HCT116 (cell line): ENCODE results near the gene TEP1. TPM values are rescaled to one million over a fixed set of nuclear protein-coding genes. Genes with fewer than 3 reads are reported as not detected.

Experiments used
- ATAC-seq: fragments of 200-7000 bp; cut with Tn5 transposase; 2 replicates; pipeline ENCODE4 v1.9.1; 2020; ENCODE audit warnings: mild to moderate bottlenecking, moderate library complexity
- BruUV-seq: library from RNA; stranded (reverse); fragments of 400-500 nt; replicated peaks from 2 replicates; lab custom pipeline; 2021; lab: Mats Ljungman, UMichigan
- CTCF ChIA-PET: fragments of 300-600 bp; sonication (Branson Sonifier 250); formaldehyde crosslinking; loops from one replicate; lab custom pipeline; 2021; ENCODE audit warnings: antibody characterized with exemption; lab: Charles Lee
- POLR2A ChIA-PET: fragments of 300-600, 350-600 bp; sonication (Branson Sonifier 250); formaldehyde crosslinking; loops from one replicate; lab custom pipeline; 2021; ENCODE audit warnings: antibody characterized with exemption; lab: Charles Lee
- RAD21 ChIA-PET, 2 experiments: fragments of 300-600 bp; sonication (Branson Sonifier 250); formaldehyde crosslinking; loops; one replicate each; lab custom pipeline; 2023; ENCODE audit warnings: low total read pairs in 2 of 2; ENCODE audit not compliant: uncharacterized antibody in 2 of 2, unreplicated experiment in 2 of 2, low non-redundant PET in 1 of 2; lab: Charles Lee
- DNase-seq: peaks from one replicate; pipeline ENCODE4 v3.0.0-alpha.2; 2010; ENCODE audit warnings: low read depth, low spot score
- H2AFZ ChIP-seq: fragments of 200-600 bp; shearing (Covaris generic), sonication (generic); 2 replicates; pipeline ENCODE4 v1.6.1; 2017; ENCODE audit warnings: low read depth, mixed run types, mixed read lengths, antibody characterized with exemption, low read length; ENCODE audit not compliant: poor library complexity, severe bottlenecking
- H3K27ac ChIP-seq: 2 replicates; pipeline ENCODE4 v1.5.1; 2012; ENCODE audit warnings: low read depth, low read length
- H3K27me3 ChIP-seq: fragments of 200-600 bp; sonication (generic); 2 replicates; pipeline ENCODE4 v1.6.1; 2016; ENCODE audit warnings: mixed run types, low read length, mixed read lengths; ENCODE audit not compliant: insufficient read depth
- H3K36me3 ChIP-seq, 2 experiments: fragments of 200-500 bp in 1 of 2; fragments of 200-600 bp in 1 of 2; sonication (Bioruptor generic) in 1 of 2; sonication (generic) in 1 of 2; 2 replicates each; pipeline versions ENCODE4 v1.5.1 to v1.6.1; 2014 to 2016; ENCODE audit warnings: low read length in 2 of 2, inconsistent platforms in 1 of 2, mixed read lengths in 1 of 2, mixed run types in 1 of 2; ENCODE audit not compliant: insufficient read depth in 2 of 2, control insufficient read depth in 1 of 2
- H3K4me1 ChIP-seq, 2 experiments: fragments of 200-600 bp in 1 of 2; sonication (generic) in 1 of 2; 2 replicates each; pipeline versions ENCODE4 v1.5.1 to v1.6.1; 2012 to 2017; ENCODE audit warnings: low read length in 2 of 2, inconsistent platforms in 1 of 2, mild to moderate bottlenecking in 1 of 2, mixed read lengths in 1 of 2, mixed run types in 1 of 2, moderate library complexity in 1 of 2; ENCODE audit not compliant: insufficient read depth in 2 of 2, control insufficient read depth in 1 of 2
- H3K4me2 ChIP-seq: fragments of 200-600 bp; sonication (generic); 2 replicates; pipeline ENCODE4 v1.6.1; 2017; ENCODE audit warnings: mixed run types, low read length, mixed read lengths
- H3K4me3 ChIP-seq, 2 experiments: fragments of 200-600 bp in 1 of 2; sonication (generic) in 1 of 2; replicated peaks in 1 of 2; 2 replicates each; pipeline ENCODE4 v1.5.1; 2011 to 2016; ENCODE audit warnings: low read length in 2 of 2, control low read depth in 1 of 2, low read depth in 1 of 2, mild to moderate bottlenecking in 1 of 2, mixed read lengths in 1 of 2, mixed run types in 1 of 2
- H3K79me2 ChIP-seq: fragments of 200-600 bp; sonication (generic); 2 replicates; pipeline ENCODE4 v1.6.1; 2017; ENCODE audit warnings: mild to moderate bottlenecking, mixed run types, low read length, moderate library complexity, mixed read lengths; ENCODE audit not compliant: insufficient read depth
- H3K9ac ChIP-seq: fragments of 200-600 bp; sonication (generic); 2 replicates; pipeline ENCODE4 v1.6.1; 2016; ENCODE audit warnings: low read length, mixed read lengths
- H3K9me2 ChIP-seq: fragments of 200-600 bp; sonication (generic), shearing (Covaris generic); 2 replicates; pipeline ENCODE4 v1.6.1; 2017; ENCODE audit warnings: mixed run types, mild to moderate bottlenecking, moderate library complexity; ENCODE audit not compliant: insufficient read depth
- H3K9me3 ChIP-seq, 2 experiments: fragments of 200-500 bp in 1 of 2; fragments of 200-600 bp in 1 of 2; sonication (Bioruptor generic) in 1 of 2; sonication (generic) in 1 of 2; 2 replicates each; pipeline ENCODE4 v1.6.1; 2014 to 2017; ENCODE audit warnings: low read length in 2 of 2, mixed read lengths in 2 of 2, inconsistent platforms in 1 of 2, low read depth in 1 of 2, mild to moderate bottlenecking in 1 of 2, mixed run types in 1 of 2, moderate library complexity in 1 of 2; ENCODE audit not compliant: control insufficient read depth in 1 of 2, insufficient read depth in 1 of 2
- H4K20me1 ChIP-seq: fragments of 200-600 bp; sonication (generic), shearing (Covaris generic); 2 replicates; pipeline ENCODE4 v1.6.1; 2017; ENCODE audit warnings: mixed run types, mild to moderate bottlenecking, moderate library complexity; ENCODE audit not compliant: insufficient read depth
- ATF3 ChIP-seq: IDR thresholded peaks from 2 replicates; pipeline ENCODE4 v1.6.1; 2012
- EZH2 ChIP-seq: fragments of 200-600 bp; sonication (generic); IDR thresholded peaks from 2 replicates; pipeline ENCODE4 v1.6.1; 2017; ENCODE audit warnings: antibody characterized with exemption, mixed run types
- JUND ChIP-seq: IDR thresholded peaks from 2 replicates; pipeline ENCODE4 v1.6.1; 2012
- intact Hi-C: fragments of 100-400 bp; cut with micrococcal nuclease; formaldehyde crosslinking; loops from 2 replicates; pipeline ENCODE4 v1.10.0; 2022
- total RNA-seq: library from RNA; stranded (reverse); gene quantifications from one replicate; pipeline ENCODE4 v1.2.1, GENCODE V29; 2021; ENCODE audit not compliant: unreplicated experiment

TEP1 gene
- total RNA-seq, 1 experiment from 2014 or later: 22.4 TPM

GRCh38 chr14:20345366-20345765, 67.9 kb downstream of the TEP1 start:
- ChIA-PET CTCF (no interaction called here), RAD21 (no interaction called here), POLR2A (no interaction called here)
- TF ChIP-seq EZH2: no peak
- Histone ChIP-seq H3K27me3 (no peaks in the 10 kb centered on the region), H3K36me3 (peaks cover 35% of the 10 kb centered on the region in 2 experiments), H3K9me3 (no peaks in the 10 kb centered on the region), H3K4me3 (no peak overlapping the region), H3K27ac (no peak overlapping the region), H4K20me1 (no peaks in the 10 kb centered on the region), H3K9me2 (no peaks in the 10 kb centered on the region), H3K79me2 (peaks cover 30% of the 10 kb centered on the region), H3K9ac (no peak overlapping the region), H3K4me1 (peaks cover 5 to 15% of the 10 kb centered on the region in 2 experiments; a peak in 3 of 4 replicates), H2AFZ (no peak overlapping the region), H3K4me2 (no peak overlapping the region)
- ATAC-seq: no peak
- no TSS peak for BruUV-seq
- DNase-seq: no peak
- intact Hi-C loops: no loop called here

- peak; percentile 14; the same call in 1 of the 2 replicates for TF ChIP-seq JUND
- no peak; the same call in 1 of the 2 replicates for TF ChIP-seq ATF3
- TF ChIP-seq, all 23 proteins: peak for 1
- TSS peak; percentile 71 for BruUV-seq
- peak overlapping the region; percentile 82 for H3K4me2 ChIP-seq
- ChIA-PET RAD21 (no interaction called here), POLR2A (interaction anchor here (0.9 to 4.3 kb wide), 25 partner anchors 10 to 339 kb away, joined by 3 to 47 read pairs (median 5); partner anchors contain the start of genes APEX1, CCNB1IP1, OSGEP and PIP4P1), CTCF (interaction anchor here (1.0 to 3.0 kb wide), 7 partner anchors 72 to 760 kb away, joined by 3 to 17 read pairs (median 6); no protein-coding TSS in a partner anchor)
- ATAC-seq (no peak), DNase-seq (no peak)
- intact Hi-C loops: loop anchor here (1.0 to 5.0 kb wide), 5 partner anchors 68 to 337 kb away; partner anchors contain the start of genes PIP4P1 and TEP1
- H4K20me1 ChIP-seq: no peaks in the 10 kb centered on the region
- peaks cover 30% of the 10 kb centered on the region for H3K79me2 ChIP-seq
- H3K27me3 ChIP-seq: no peaks in the 10 kb centered on the region
- H3K9ac ChIP-seq: peak overlapping the region; percentile 84
- H3K4me1 ChIP-seq: peaks cover 5 to 15% of the 10 kb centered on the region in 2 experiments; a peak in 3 of 4 replicates
- H2AFZ ChIP-seq: no peak overlapping the region
- H3K9me2 ChIP-seq: no peaks in the 10 kb centered on the region
- H3K4me3 ChIP-seq: peak overlapping the region; percentile 67 to 94
- H3K27ac ChIP-seq: peak overlapping the region; percentile 63
- peaks cover 23 to 25% of the 10 kb centered on the region in 2 experiments for H3K36me3 ChIP-seq
- H3K9me3 ChIP-seq: no peaks in the 10 kb centered on the region
Measured at GRCh38 chr14:20343862-20344220, 69.5 kb downstream of the TEP1 start.
